ENCODE measurements around the gene HDGFL2. TPM values are rescaled to one million over a fixed set of nuclear protein-coding genes. Genes with fewer than 3 reads are reported as not detected.

Gene HDGFL2
- 23.5 and 28.2 TPM in 2 replicates for polyA plus RNA-seq (2011; rRNA removed)
- polyA minus RNA-seq (2011; rRNA and poly(A)+ RNA removed) = 25.2 and 26.3 TPM in 2 replicates

- ChIA-PET CTCF (interaction anchor here (1.0 to 1.9 kb wide), 4 partner anchors 53 to 164 kb away, joined by 3 to 5 read pairs (median 4); no protein-coding TSS in a partner anchor), POLR2A (interaction anchor here (0.6 to 1.7 kb wide), 8 partner anchors 14 to 162 kb away, joined by 3 to 23 read pairs (median 4); no protein-coding TSS in a partner anchor)
- no peak for DNase-seq (ENCODE audit: low read depth, low spot score)
- Histone ChIP-seq H3K27me3 (ENCODE audit: control insufficient read depth, insufficient read depth, low read length) (no peaks in the 10 kb centered on the region), H3K27ac (ENCODE audit: low read depth, low read length) (peak within 1 kb of the TSS; percentile 72), H3K4me3 (ENCODE audit: low read depth, low read length) (peak within 1 kb of the TSS; percentile 79), H3K9me3 (ENCODE audit: control insufficient read depth, insufficient read depth, low read length) (peaks cover 4% of the 10 kb centered on the region; the same call in 1 of the 2 replicates)
- TF ChIP-seq CTCF (IDR thresholded peaks at IDR 0.05; ENCODE audit: low read depth, low read length) = no peak
Observed at GRCh38 chr19:4472174-4472974, at the start of gene HDGFL2. TSS of gene HDGFL2 (plus strand) at chr19:4472297. CDS start at chr19:4472351, 54 bp downstream.

GRCh38 chr19:4423416-4424126 is 48.5 kb upstream of the HDGFL2 start:
- Histone ChIP-seq H3K9me3 (ENCODE audit: control insufficient read depth, insufficient read depth, low read length) (no peaks in the 10 kb centered on the region; the same call in 1 of the 2 replicates), H3K4me3 (ENCODE audit: low read depth, low read length) (no peak overlapping the region), H3K27me3 (ENCODE audit: control insufficient read depth, insufficient read depth, low read length) (no peaks in the 10 kb centered on the region), H3K27ac (ENCODE audit: low read depth, low read length) (no peak overlapping the region)
- DNase-seq (ENCODE audit: low read depth, low spot score) = no peak
- POLR2A ChIA-PET = no interaction called here
- no peak for TF ChIP-seq CTCF (IDR thresholded peaks at IDR 0.05; ENCODE audit: low read depth, low read length)
- CTCF ChIA-PET = interaction anchor here (1.2 kb wide), 1 partner anchor 9 kb away, joined by 4 read pairs; no protein-coding TSS in a partner anchor

GRCh38 chr19:4425537-4425936 is 46.6 kb upstream of the HDGFL2 start:
- Histone ChIP-seq H3K9me3 (ENCODE audit: control insufficient read depth, insufficient read depth, low read length) (no peaks in the 10 kb centered on the region; the same call in 1 of the 2 replicates), H3K27me3 (ENCODE audit: control insufficient read depth, insufficient read depth, low read length) (no peaks in the 10 kb centered on the region), H3K27ac (ENCODE audit: low read depth, low read length) (peak overlapping the region; percentile 77), H3K4me3 (ENCODE audit: low read depth, low read length) (no peak overlapping the region)
- POLR2A ChIA-PET = no interaction called here
- TF ChIP-seq CTCF (IDR thresholded peaks at IDR 0.05; ENCODE audit: low read depth, low read length) = no peak
- DNase-seq (ENCODE audit: low read depth, low spot score) = peak; percentile 74
- CTCF ChIA-PET = no interaction called here

GRCh38 chr19:4428326-4428975 is 43.6 kb upstream of the HDGFL2 start:
- POLR2A ChIA-PET = interaction anchor here (0.6 to 1.2 kb wide), 2 partner anchors 28 to 42 kb away, joined by 5 to 6 read pairs; no protein-coding TSS in a partner anchor
- Histone ChIP-seq H3K4me3 (ENCODE audit: low read depth, low read length) (no peak overlapping the region), H3K27ac (ENCODE audit: low read depth, low read length) (no peak overlapping the region), H3K9me3 (ENCODE audit: control insufficient read depth, insufficient read depth, low read length) (no peaks in the 10 kb centered on the region), H3K27me3 (ENCODE audit: control insufficient read depth, insufficient read depth, low read length) (no peaks in the 10 kb centered on the region)
- no peak for TF ChIP-seq CTCF (IDR thresholded peaks at IDR 0.05; ENCODE audit: low read depth, low read length)
- CTCF ChIA-PET = interaction anchor here (1.2 kb wide), 1 partner anchor 26 kb away, joined by 3 read pairs; the partner anchor contains the start of gene CHAF1A
- DNase-seq (ENCODE audit: low read depth, low spot score) = no peak

Data from AG04450 (cell line).